KMS-11 (cell line): ENCODE data around the gene FAM107B.

Experiments
- H2AFZ ChIP-seq: fragments of 200-600 bp; sonication (generic); 2 replicates; pipeline ENCODE4 v1.6.1; 2016; ENCODE audit warnings: antibody characterized with exemption, mixed run types, low read depth
- H3K27ac ChIP-seq: fragments of 200-600 bp; sonication (generic); 2 replicates; pipeline ENCODE4 v1.6.1; 2016; ENCODE audit warnings: mild to moderate bottlenecking, mixed run types
- H3K27me3 ChIP-seq: fragments of 200-600 bp; sonication (generic); 2 replicates; pipeline ENCODE4 v1.6.1; 2017; ENCODE audit warnings: mild to moderate bottlenecking, low read depth, mixed run types, moderate library complexity; ENCODE audit not compliant: insufficient read depth
- H3K36me3 ChIP-seq: fragments of 200-600 bp; sonication (generic); 2 replicates; pipeline ENCODE4 v1.6.1; 2017; ENCODE audit warnings: mild to moderate bottlenecking, mixed run types; ENCODE audit not compliant: insufficient read depth
- H3K4me1 ChIP-seq: fragments of 200-600 bp; sonication (generic); 2 replicates; pipeline ENCODE4 v1.6.1; 2016; ENCODE audit warnings: mild to moderate bottlenecking, low read depth, mixed run types; ENCODE audit not compliant: poor library complexity, severe bottlenecking
- H3K4me2 ChIP-seq: fragments of 200-600 bp; sonication (generic); 2 replicates; pipeline ENCODE4 v1.7.0; 2016; ENCODE audit warnings: mild to moderate bottlenecking, mixed run types
- H3K4me3 ChIP-seq: fragments of 200-600 bp; sonication (generic); IDR thresholded peaks from 2 replicates; pipeline ENCODE4 v1.6.1; 2017; ENCODE audit warnings: low read depth, low read length, mixed read lengths; ENCODE audit not compliant: insufficient read depth
- H3K79me2 ChIP-seq: fragments of 200-600 bp; sonication (generic); 2 replicates; pipeline ENCODE4 v1.6.1; 2016; ENCODE audit warnings: low read depth, mixed run types; ENCODE audit not compliant: insufficient read depth
- H3K9ac ChIP-seq: fragments of 200-600 bp; sonication (generic); 2 replicates; pipeline ENCODE4 v1.6.1; 2016; ENCODE audit warnings: mild to moderate bottlenecking, mixed run types
- H4K20me1 ChIP-seq: fragments of 200-600 bp; sonication (generic); 2 replicates; pipeline ENCODE4 v1.6.1; 2016; ENCODE audit warnings: mild to moderate bottlenecking, mixed run types; ENCODE audit not compliant: insufficient read depth
- CTCF ChIP-seq: fragments of 200-600 bp; sonication (generic); conservative IDR thresholded peaks from 2 replicates; pipeline ENCODE4 v1.6.1; 2017; ENCODE audit warnings: low read depth, mild to moderate bottlenecking, antibody characterized with exemption, low read length, moderate library complexity, mixed read lengths

The FAM107B gene

DNA sequence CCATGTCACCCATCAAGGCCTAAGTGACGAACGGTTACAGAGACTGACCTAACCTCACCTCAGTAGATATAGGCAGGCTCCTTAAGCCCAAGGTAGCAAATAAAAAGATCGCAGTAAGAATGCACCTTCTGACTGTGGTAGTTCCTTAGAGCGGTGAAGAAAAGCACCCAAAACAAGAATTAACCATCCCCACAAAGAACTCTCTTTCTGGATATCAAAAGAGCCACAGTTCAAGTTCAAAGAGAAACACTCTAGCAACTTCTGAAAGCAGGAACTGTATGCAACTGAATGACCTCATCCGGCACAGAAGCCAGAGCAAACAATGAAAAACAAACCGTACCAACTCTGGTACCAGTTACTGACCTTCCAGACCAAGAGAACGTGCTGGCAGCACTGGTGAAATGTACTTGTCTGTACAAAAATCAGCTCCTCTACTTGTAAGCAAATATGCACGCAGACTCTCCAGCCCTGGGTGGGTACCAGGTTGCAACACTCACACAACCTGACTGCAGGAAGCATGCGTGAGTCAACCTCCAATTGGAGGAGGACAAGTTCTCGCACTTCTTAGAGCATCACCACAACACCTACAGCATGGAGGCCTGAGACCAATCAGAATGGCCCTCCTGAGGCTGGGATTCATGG, 202.7 kb downstream of the FAM107B start:
- H4K20me1 ChIP-seq, result no peaks in the 10 kb centered on the region
- no peak overlapping the region for H2AFZ ChIP-seq
- H3K36me3 ChIP-seq, result no peaks in the 10 kb centered on the region
- no peaks in the 10 kb centered on the region for H3K79me2 ChIP-seq
- no peaks in the 10 kb centered on the region for H3K4me1 ChIP-seq
- no peak overlapping the region for H3K27ac ChIP-seq
- H3K9ac ChIP-seq, result no peak overlapping the region
- no peak for TF ChIP-seq CTCF
- H3K4me3 ChIP-seq, result no peak overlapping the region
- H3K27me3 ChIP-seq, result no peaks in the 10 kb centered on the region
- H3K4me2 ChIP-seq, result no peak overlapping the region

DNA sequence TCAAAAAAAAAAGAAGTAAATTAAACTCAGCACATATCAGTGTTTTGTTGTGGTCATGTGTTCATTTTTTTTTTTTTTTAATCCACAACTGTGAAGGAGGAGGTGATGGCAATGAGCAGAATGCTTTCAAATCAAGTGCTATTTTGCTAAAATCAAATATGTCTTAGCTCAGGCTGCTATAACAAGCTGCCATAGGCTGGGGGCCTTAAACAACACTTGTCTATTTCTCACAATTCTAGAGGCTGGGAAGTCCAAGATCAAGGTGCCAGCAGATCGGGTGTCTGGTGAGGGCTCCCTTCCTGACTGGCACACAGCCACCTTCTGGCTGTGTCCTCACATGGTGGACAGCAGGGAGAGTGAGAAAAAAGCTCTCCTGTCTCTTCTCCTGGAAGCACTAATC, 203.9 kb downstream of the FAM107B start:
- Histone ChIP-seq H4K20me1 (no peaks in the 10 kb centered on the region), H3K79me2 (no peaks in the 10 kb centered on the region), H2AFZ (no peak overlapping the region), H3K4me3 (no peak overlapping the region), H3K27ac (no peak overlapping the region), H3K9ac (no peak overlapping the region), H3K4me2 (no peak overlapping the region), H3K27me3 (no peaks in the 10 kb centered on the region), H3K4me1 (no peaks in the 10 kb centered on the region), H3K36me3 (no peaks in the 10 kb centered on the region)
- TF ChIP-seq CTCF, result no peak

GRCh38 chr10:14569274-14570060, 205.2 kb downstream of the FAM107B start:
- Histone ChIP-seq H3K4me2 (no peak overlapping the region), H3K4me1 (no peaks in the 10 kb centered on the region), H3K79me2 (no peaks in the 10 kb centered on the region), H3K27me3 (no peaks in the 10 kb centered on the region), H3K9ac (no peak overlapping the region), H3K4me3 (no peak overlapping the region), H3K36me3 (no peaks in the 10 kb centered on the region), H4K20me1 (no peaks in the 10 kb centered on the region), H2AFZ (no peak overlapping the region), H3K27ac (no peak overlapping the region)
- no peak for TF ChIP-seq CTCF

DNA sequence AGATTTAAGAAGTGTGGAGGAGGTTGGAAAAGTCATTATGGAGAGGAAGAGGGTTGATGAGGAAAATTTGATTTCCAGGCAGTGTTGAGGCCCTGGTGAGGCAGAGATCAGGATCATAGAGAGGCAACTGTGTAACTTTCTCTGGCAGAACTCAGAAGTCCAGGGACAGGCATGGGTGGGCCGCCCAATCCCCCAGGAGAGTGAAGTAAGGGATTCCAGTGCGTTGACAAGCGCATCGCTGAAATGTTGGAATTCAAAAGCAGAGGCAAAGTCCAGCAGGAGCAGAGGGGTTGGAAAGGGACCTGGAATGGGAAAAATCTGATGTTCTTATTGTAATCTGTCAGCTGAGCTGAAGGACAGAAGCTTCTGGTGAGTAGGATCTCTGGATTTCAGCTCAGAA, 207.3 kb downstream of the FAM107B start:
- TF ChIP-seq CTCF, result no peak
- Histone ChIP-seq H3K27me3 (no peaks in the 10 kb centered on the region), H4K20me1 (no peaks in the 10 kb centered on the region), H3K4me2 (no peak overlapping the region), H3K36me3 (no peaks in the 10 kb centered on the region), H3K79me2 (no peaks in the 10 kb centered on the region), H3K4me3 (no peak overlapping the region), H3K9ac (no peak overlapping the region), H3K4me1 (no peaks in the 10 kb centered on the region), H2AFZ (no peak overlapping the region), H3K27ac (no peak overlapping the region)
